ENCODE data around the gene HHAT.

The HHAT gene

GRCh38 chr1:210313046-210313595 lies 15.6 kb upstream of the HHAT start:
- DNase-seq: no peak

- no peak for DNase-seq
Measured at GRCh38 chr1:210313921-210314320, 14.8 kb upstream of the HHAT start.

- no peak for DNase-seq
Measured at GRCh38 chr1:210315529-210315928, 13.2 kb upstream of the HHAT start.

GRCh38 chr1:210321131-210321530 lies 7.6 kb upstream of the HHAT start:
- DNase-seq: no peak

GRCh38 chr1:210321552-210321951 lies 7.2 kb upstream of the HHAT start:
- DNase-seq: no peak

- DNase-seq: no peak
Measured at GRCh38 chr1:210323957-210324356, 4.7 kb upstream of the HHAT start.

GRCh38 chr1:210325026-210325670 lies 3.6 kb upstream of the HHAT start:
- no peak for DNase-seq

- DNase-seq: peak in 2 of 58 donors; percentile 7 to 47
Measured at GRCh38 chr1:210328032-210328745, 513 bp upstream of the HHAT start.

- DNase-seq: no peak
Measured at GRCh38 chr1:210330279-210330866, 1.7 kb downstream of the HHAT start.

GRCh38 chr1:210332233-210332632 lies 3.5 kb downstream of the HHAT start:
- DNase-seq: no peak

- DNase-seq: no peak
Measured at GRCh38 chr1:210332719-210333398, 4.2 kb downstream of the HHAT start.

GRCh38 chr1:210335001-210335400 lies 6.3 kb downstream of the HHAT start:
- DNase-seq: no peak

- no peak for DNase-seq
Measured at GRCh38 chr1:210336362-210336761, 7.7 kb downstream of the HHAT start.

GRCh38 chr1:210339500-210339899 lies 10.8 kb downstream of the HHAT start:
- DNase-seq: no peak

- no peak for DNase-seq
Measured at GRCh38 chr1:210340311-210340710, 11.6 kb downstream of the HHAT start.

GRCh38 chr1:210340841-210341240 lies 12.1 kb downstream of the HHAT start:
- no peak for DNase-seq

GRCh38 chr1:210342986-210343780 lies 14.5 kb downstream of the HHAT start:
- DNase-seq: no peak

- no peak for DNase-seq
Measured at GRCh38 chr1:210344706-210345105, 16.0 kb downstream of the HHAT start.

GRCh38 chr1:210347112-210347511 lies 18.4 kb downstream of the HHAT start:
- peak in 16 of 58 donors; percentile 10 to 72 (median 32) for DNase-seq

- DNase-seq: no peak
Measured at GRCh38 chr1:210351496-210351895, 22.8 kb downstream of the HHAT start.

GRCh38 chr1:210352575-210352974 lies 23.9 kb downstream of the HHAT start:
- DNase-seq: no peak

All from anterior cingulate cortex (tissue), 58 donors.